Thymus (tissue), 11 donors: Measurements from ENCODE around the gene AMPD2. TPM values are rescaled to one million over a fixed set of nuclear protein-coding genes. Genes with fewer than 3 reads are reported as not detected.

Experiments used
- DNase-seq, 9 donors: peaks; one replicate each; pipeline ENCODE4 v3.0.0-alpha.2; 2013; ENCODE audit warnings: low spot score in 9 of 9, low read depth in 6 of 9, missing footprints in 1 of 9
- H3K27ac ChIP-seq, 2 donors: one replicate each; pipeline ENCODE4 v1.5.1; 2013; ENCODE audit warnings: control low read depth in 1 of 2, low read depth in 1 of 2, low read length in 1 of 2, mild to moderate bottlenecking in 1 of 2, moderate library complexity in 1 of 2
- H3K27me3 ChIP-seq, 2 donors: one replicate each; pipeline ENCODE4 v1.5.1; 2013; ENCODE audit warnings: low read length in 1 of 2; ENCODE audit not compliant: control insufficient read depth in 2 of 2, insufficient read depth in 1 of 2
- H3K36me3 ChIP-seq, 2 donors: one replicate each; pipeline ENCODE4 v1.5.1; 2013; ENCODE audit warnings: low read length in 1 of 2, mild to moderate bottlenecking in 1 of 2, moderate library complexity in 1 of 2; ENCODE audit not compliant: control insufficient read depth in 2 of 2, insufficient read depth in 2 of 2
- H3K4me1 ChIP-seq, 2 donors: one replicate each; pipeline ENCODE4 v1.5.1; 2013; ENCODE audit warnings: low read length in 2 of 2; ENCODE audit not compliant: control insufficient read depth in 2 of 2, insufficient read depth in 2 of 2
- H3K4me3 ChIP-seq, 2 donors: one replicate each; pipeline ENCODE4 v1.5.1; 2013; ENCODE audit warnings: low read length in 2 of 2, control low read depth in 1 of 2, mild to moderate bottlenecking in 1 of 2
- H3K9me3 ChIP-seq, 2 donors: one replicate each; pipeline ENCODE4 v1.5.1; 2013; ENCODE audit warnings: low read length in 1 of 2, mild to moderate bottlenecking in 1 of 2; ENCODE audit not compliant: control insufficient read depth in 2 of 2, insufficient read depth in 1 of 2
- WGBS: extraction: QIAGEN DNeasy Blood & Tissue Kit; methylation state at CpG from one replicate; pipeline ENCODE4 v1.1.7; 2013; 5-methylcytosine and 5-hydroxymethylcytosine counted together
- polyA plus RNA-seq: library from polyadenylated mRNA; stranded (reverse); fragments of 200-250 nt; gene quantifications from one replicate; pipeline ENCODE4 v1.2.3, GENCODE V29; 2013
- total RNA-seq: library from RNA; stranded (reverse); fragments of 120-200 nt; gene quantifications from one replicate; pipeline ENCODE4 v1.2.4, GENCODE V29; 2013
- donor health status: healthy.

Gene AMPD2
- total and polyA plus RNA-seq, 2 donors = 24.8 to 32.8 TPM

- H3K36me3 ChIP-seq = no peaks in the 10 kb centered on the region
- no peak for DNase-seq
- 88% methylated on average over 9 of the region's 9 CpGs for WGBS
- H3K4me1 ChIP-seq = peaks cover 2 to 12% of the 10 kb centered on the region in 2 donors
- no peaks in the 10 kb centered on the region for H3K9me3 ChIP-seq
- H3K4me3 ChIP-seq = no peak overlapping the region
- H3K27me3 ChIP-seq = no peaks in the 10 kb centered on the region
- no peak overlapping the region for H3K27ac ChIP-seq
Observed at GRCh38 chr1:109639063-109639840, 19.6 kb downstream of the AMPD2 start.

GRCh38 chr1:109639841-109640184, 20.2 kb downstream of the AMPD2 start:
- Histone ChIP-seq H3K4me3 (no peak overlapping the region), H3K9me3 (no peaks in the 10 kb centered on the region), H3K27ac (no peak overlapping the region), H3K36me3 (no peaks in the 10 kb centered on the region), H3K27me3 (no peaks in the 10 kb centered on the region), H3K4me1 (peaks cover 2 to 12% of the 10 kb centered on the region in 2 donors)
- no peak for DNase-seq
- whole genome bisulfite sequencing = 75% methylated on average over 6 of the region's 6 CpGs

GRCh38 chr1:109640285-109640865, 20.7 kb downstream of the AMPD2 start:
- WGBS = 29% methylated on average over 5 of the region's 5 CpGs
- Histone ChIP-seq H3K4me3 (no peak overlapping the region), H3K27ac (no peak overlapping the region), H3K36me3 (no peaks in the 10 kb centered on the region), H3K27me3 (no peaks in the 10 kb centered on the region), H3K4me1 (peaks cover 2 to 12% of the 10 kb centered on the region in 2 donors), H3K9me3 (no peaks in the 10 kb centered on the region)
- DNase-seq = peak in 8 of 9 donors; percentile 57 to 92 (median 82)

- 92% methylated on average over 2 of the region's 2 CpGs for WGBS
- Histone ChIP-seq H3K27me3 (no peaks in the 10 kb centered on the region), H3K4me1 (peaks cover 2 to 12% of the 10 kb centered on the region in 2 donors), H3K27ac (no peak overlapping the region), H3K9me3 (no peaks in the 10 kb centered on the region), H3K36me3 (no peaks in the 10 kb centered on the region), H3K4me3 (no peak overlapping the region)
- DNase-seq = no peak
Observed at GRCh38 chr1:109641078-109641740, 21.6 kb downstream of the AMPD2 start.

GRCh38 chr1:109641861-109642260, 22.2 kb downstream of the AMPD2 start:
- H3K36me3 ChIP-seq = no peaks in the 10 kb centered on the region
- no peak for DNase-seq
- 95% methylated on average over 2 of the region's 2 CpGs for WGBS
- H3K4me1 ChIP-seq = peaks cover 2 to 12% of the 10 kb centered on the region in 2 donors
- H3K4me3 ChIP-seq = no peak overlapping the region
- no peaks in the 10 kb centered on the region for H3K9me3 ChIP-seq
- no peaks in the 10 kb centered on the region for H3K27me3 ChIP-seq
- no peak overlapping the region for H3K27ac ChIP-seq

- Histone ChIP-seq H3K4me3 (no peak overlapping the region), H3K27me3 (no peaks in the 10 kb centered on the region), H3K36me3 (no peaks in the 10 kb centered on the region), H3K9me3 (no peaks in the 10 kb centered on the region), H3K27ac (no peak overlapping the region), H3K4me1 (peaks cover 2 to 12% of the 10 kb centered on the region in 2 donors)
- no peak for DNase-seq
- WGBS = 87% methylated on average over 3 of the region's 3 CpGs
Observed at GRCh38 chr1:109642626-109643025, 23.0 kb downstream of the AMPD2 start.

GRCh38 chr1:109643385-109644230, 24.0 kb downstream of the AMPD2 start:
- Histone ChIP-seq H3K27ac (no peak overlapping the region), H3K27me3 (no peaks in the 10 kb centered on the region), H3K4me3 (no peak overlapping the region), H3K9me3 (no peaks in the 10 kb centered on the region), H3K36me3 (no peaks in the 10 kb centered on the region), H3K4me1 (peaks cover 2 to 12% of the 10 kb centered on the region in 2 donors)
- WGBS = 46% methylated on average over 32 of the region's 32 CpGs
- peak in 4 of 9 donors; percentile 71 to 87 (median 79) for DNase-seq

GRCh38 chr1:109644670-109645069, 25.0 kb downstream of the AMPD2 start:
- no peaks in the 10 kb centered on the region for H3K9me3 ChIP-seq
- no peaks in the 10 kb centered on the region for H3K36me3 ChIP-seq
- no peaks in the 10 kb centered on the region for H3K27me3 ChIP-seq
- no peak overlapping the region for H3K4me3 ChIP-seq
- WGBS = 85% methylated on average over 10 of the region's 10 CpGs
- H3K4me1 ChIP-seq = peaks cover 2 to 12% of the 10 kb centered on the region in 2 donors
- H3K27ac ChIP-seq = no peak overlapping the region
- DNase-seq = no peak
